ENCODE results near the gene MRGPRG. TPM values are rescaled to one million over a fixed set of nuclear protein-coding genes. Genes with fewer than 3 reads are reported as not detected.

The MRGPRG gene
- polyA plus RNA-seq, 1 donor (not counting 4 experiments of a cell fraction or from before 2014, with no cell fraction given) = not detected

- no peaks in the 10 kb centered on the region for H3K4me1 ChIP-seq (ENCODE audit: control insufficient read depth, extremely low read depth, insufficient read depth, low read length)
- no peaks in the 10 kb centered on the region for H4K20me1 ChIP-seq (ENCODE audit: control insufficient read depth, extremely low read depth, insufficient read depth, low read length)
- no peaks in the 10 kb centered on the region for H3K36me3 ChIP-seq (ENCODE audit: control insufficient read depth in 2 of 2, extremely low read depth in 1 of 2, insufficient read depth in 2 of 2, low read length in 2 of 2)
- H3K9me1 ChIP-seq (ENCODE audit: control insufficient read depth, extremely low read depth, insufficient read depth, low read length) = no peaks in the 10 kb centered on the region
- no peak overlapping the region for H3K4me3 ChIP-seq (ENCODE audit: control insufficient read depth in 2 of 3, extremely low read depth in 1 of 3, insufficient read depth in 2 of 3, low read depth in 1 of 3, low read length in 3 of 3)
- TF ChIP-seq EZH2 (IDR thresholded peaks at IDR 0.05; ENCODE audit: low read length) (no peak), CTCF (optimal IDR thresholded peaks at IDR 0.05 in 1 of 3, IDR thresholded peaks at IDR 0.05 in 1 of 3, conservative IDR thresholded peaks at IDR 0.05 in 1 of 3; ENCODE audit: extremely low read depth in 1 of 3, insufficient read depth in 2 of 3, low read length in 3 of 3) (no peak)
- H3K9ac ChIP-seq (ENCODE audit: control insufficient read depth, extremely low read depth, insufficient read depth, low read length) = no peak overlapping the region
- no peak for DNase-seq (ENCODE audit: low read depth, low spot score)
- no peak overlapping the region for H2AFZ ChIP-seq (ENCODE audit: control insufficient read depth, low read length)
- H3K27me3 ChIP-seq (ENCODE audit: control insufficient read depth, extremely low read depth, insufficient read depth, low read length) = no peaks in the 10 kb centered on the region
- no peak for FAIRE-seq
- dilution Hi-C loops (cut with MboI; ENCODE audit: extremely low pct_ligation_motif_present, low sequenced_read_pairs) = no loop called here
- H3K27ac ChIP-seq (ENCODE audit: control insufficient read depth, insufficient read depth, low read length) = no peak overlapping the region
- H3K79me2 ChIP-seq (ENCODE audit: control insufficient read depth, insufficient read depth, low read length) = no peaks in the 10 kb centered on the region
- H3K9me3 ChIP-seq (ENCODE audit: control insufficient read depth, low read depth, low read length) = peaks cover 4% of the 10 kb centered on the region
- H3K4me2 ChIP-seq (ENCODE audit: control insufficient read depth, extremely low read depth, insufficient read depth, low read depth, low read length) = no peak overlapping the region
Observed at GRCh38 chr11:3177931-3178330, 40.7 kb downstream of the MRGPRG start.

- TF ChIP-seq EZH2 (IDR thresholded peaks at IDR 0.05; ENCODE audit: low read length) (no peak), CTCF (optimal IDR thresholded peaks at IDR 0.05 in 1 of 3, IDR thresholded peaks at IDR 0.05 in 1 of 3, conservative IDR thresholded peaks at IDR 0.05 in 1 of 3; ENCODE audit: extremely low read depth in 1 of 3, insufficient read depth in 2 of 3, low read length in 3 of 3) (no peak)
- Histone ChIP-seq H3K27ac (ENCODE audit: control insufficient read depth, insufficient read depth, low read length) (no peak overlapping the region), H3K9me1 (ENCODE audit: control insufficient read depth, extremely low read depth, insufficient read depth, low read length) (no peaks in the 10 kb centered on the region), H3K4me1 (ENCODE audit: control insufficient read depth, extremely low read depth, insufficient read depth, low read length) (no peaks in the 10 kb centered on the region), H3K36me3 (ENCODE audit: control insufficient read depth in 2 of 2, extremely low read depth in 1 of 2, insufficient read depth in 2 of 2, low read length in 2 of 2) (no peaks in the 10 kb centered on the region), H3K9me3 (ENCODE audit: control insufficient read depth, low read depth, low read length) (peaks cover 4% of the 10 kb centered on the region), H2AFZ (ENCODE audit: control insufficient read depth, low read length) (no peak overlapping the region), H3K4me2 (ENCODE audit: control insufficient read depth, extremely low read depth, insufficient read depth, low read depth, low read length) (no peak overlapping the region), H3K4me3 (ENCODE audit: control insufficient read depth in 2 of 3, extremely low read depth in 1 of 3, insufficient read depth in 2 of 3, low read depth in 1 of 3, low read length in 3 of 3) (no peak overlapping the region), H3K9ac (ENCODE audit: control insufficient read depth, extremely low read depth, insufficient read depth, low read length) (no peak overlapping the region), H4K20me1 (ENCODE audit: control insufficient read depth, extremely low read depth, insufficient read depth, low read length) (no peaks in the 10 kb centered on the region), H3K27me3 (ENCODE audit: control insufficient read depth, extremely low read depth, insufficient read depth, low read length) (peaks cover 6% of the 10 kb centered on the region), H3K79me2 (ENCODE audit: control insufficient read depth, insufficient read depth, low read length) (no peaks in the 10 kb centered on the region)
- FAIRE-seq = no peak
- dilution Hi-C loops (cut with MboI; ENCODE audit: extremely low pct_ligation_motif_present, low sequenced_read_pairs) = no loop called here
- no peak for DNase-seq (ENCODE audit: low read depth, low spot score)
Observed at GRCh38 chr11:3176487-3176886, 42.1 kb downstream of the MRGPRG start.

Measured in keratinocyte (primary cell).